ENCODE data around the gene MROH2B.

DNA sequence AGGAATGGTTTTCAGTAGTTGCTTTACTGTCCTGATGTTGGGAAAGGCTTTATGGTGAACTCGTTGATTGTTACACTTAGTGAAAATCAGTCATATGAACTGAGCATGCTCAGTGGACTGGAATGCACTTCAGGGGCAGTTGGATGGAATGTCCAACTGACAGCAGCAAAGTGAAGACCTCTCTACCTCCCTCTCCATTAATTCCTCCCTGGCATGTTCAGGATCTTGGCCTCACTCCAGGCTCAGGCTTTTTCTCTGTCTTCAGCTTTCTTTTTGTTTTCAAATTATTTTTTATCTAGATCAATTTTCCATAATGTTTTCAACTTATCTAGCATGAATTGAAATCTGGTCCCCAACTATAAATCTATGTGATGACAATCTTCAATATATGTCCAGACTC lies at the start of gene MROH2B:
- TF ChIP-seq POLR2AphosphoS5 (IDR thresholded peaks at IDR 0.05; ENCODE audit: insufficient read depth, low read depth, low read length) (no peak), POLR2A (IDR thresholded peaks at IDR 0.05; ENCODE audit: low read depth, low read length) (no peak), EZH2 (IDR thresholded peaks at IDR 0.05; ENCODE audit: borderline replicate concordance, low read depth, low read length, severe bottlenecking) (no peak)
- TF ChIP-seq, protein P1, sequence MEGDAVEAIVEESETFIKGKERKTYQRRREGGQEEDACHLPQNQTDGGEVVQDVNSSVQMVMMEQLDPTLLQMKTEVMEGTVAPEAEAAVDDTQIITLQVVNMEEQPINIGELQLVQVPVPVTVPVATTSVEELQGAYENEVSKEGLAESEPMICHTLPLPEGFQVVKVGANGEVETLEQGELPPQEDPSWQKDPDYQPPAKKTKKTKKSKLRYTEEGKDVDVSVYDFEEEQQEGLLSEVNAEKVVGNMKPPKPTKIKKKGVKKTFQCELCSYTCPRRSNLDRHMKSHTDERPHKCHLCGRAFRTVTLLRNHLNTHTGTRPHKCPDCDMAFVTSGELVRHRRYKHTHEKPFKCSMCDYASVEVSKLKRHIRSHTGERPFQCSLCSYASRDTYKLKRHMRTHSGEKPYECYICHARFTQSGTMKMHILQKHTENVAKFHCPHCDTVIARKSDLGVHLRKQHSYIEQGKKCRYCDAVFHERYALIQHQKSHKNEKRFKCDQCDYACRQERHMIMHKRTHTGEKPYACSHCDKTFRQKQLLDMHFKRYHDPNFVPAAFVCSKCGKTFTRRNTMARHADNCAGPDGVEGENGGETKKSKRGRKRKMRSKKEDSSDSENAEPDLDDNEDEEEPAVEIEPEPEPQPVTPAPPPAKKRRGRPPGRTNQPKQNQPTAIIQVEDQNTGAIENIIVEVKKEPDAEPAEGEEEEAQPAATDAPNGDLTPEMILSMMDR (IDR thresholded peaks at IDR 0.05; ENCODE audit: extremely low read depth in 1 of 2, insufficient read depth in 1 of 2, low read depth in 1 of 2, low read length in 2 of 2), result no peak
